A549 treated with GW870086 at 1 μM for 4 hours (cell line): ENCODE measurements around the gene SYTL4. TPM values are rescaled to one million over a fixed set of nuclear protein-coding genes. Genes with fewer than 3 reads are reported as not detected.

Experiments
- total RNA-seq: library from RNA; stranded (reverse); fragments of 200-300 nt; extraction: Qiagen RNA extraction; gene quantifications from 5 replicates; pipeline ENCODE4 v1.2.3, GENCODE V29; 2022; ENCODE audit warnings: low read depth

Gene SYTL4
- total RNA-seq, result 1.5 to 3.8 TPM (median 2.9 TPM) in 5 replicates

DNA sequence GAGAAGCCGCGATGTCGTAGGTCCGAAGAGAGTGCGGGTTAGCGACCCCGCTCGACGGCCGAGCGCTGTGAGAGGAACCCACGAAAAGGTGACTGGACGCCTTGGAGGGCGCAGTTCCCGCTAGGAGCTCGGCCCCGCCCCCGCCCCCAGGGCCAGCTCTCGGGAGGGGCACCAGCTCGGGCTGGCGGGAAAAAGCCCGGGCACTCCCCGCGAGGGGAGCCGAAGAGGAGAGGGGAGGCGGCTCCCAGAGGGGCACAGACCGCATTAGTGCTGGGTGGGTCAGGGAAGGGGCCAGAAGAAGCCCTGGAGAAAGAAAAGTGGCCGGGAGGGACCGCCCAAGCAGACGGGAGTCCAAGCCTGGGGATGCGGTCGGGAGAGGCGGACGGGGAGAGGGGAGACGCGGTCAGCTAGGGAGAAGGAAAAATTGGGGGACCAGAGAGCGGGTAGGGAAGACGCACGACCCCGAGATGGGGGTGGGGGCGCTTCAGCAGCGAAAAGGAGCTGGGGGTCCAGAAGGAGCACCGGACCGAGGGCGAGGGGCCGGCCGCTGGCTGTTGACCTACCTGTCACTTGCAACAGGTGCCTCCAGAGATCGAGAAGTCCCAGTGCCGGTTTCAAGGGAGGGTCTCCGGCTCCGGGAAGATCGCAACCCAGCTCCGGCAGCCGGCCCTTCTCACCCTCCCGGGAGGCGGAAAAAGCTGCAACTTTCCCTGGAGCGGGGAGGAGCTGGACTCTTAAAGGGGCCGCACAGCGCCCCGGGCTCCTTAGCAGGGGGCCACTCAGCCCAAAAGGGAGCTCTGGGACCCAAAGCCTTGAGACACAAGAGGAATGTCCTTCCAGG, at the start of gene SYTL4:
TSS of gene SYTL4 (minus strand) at position 681 of the 841 bp plus-strand sequence. CDS start 30,084 bp downstream, outside the sequence.

DNA sequence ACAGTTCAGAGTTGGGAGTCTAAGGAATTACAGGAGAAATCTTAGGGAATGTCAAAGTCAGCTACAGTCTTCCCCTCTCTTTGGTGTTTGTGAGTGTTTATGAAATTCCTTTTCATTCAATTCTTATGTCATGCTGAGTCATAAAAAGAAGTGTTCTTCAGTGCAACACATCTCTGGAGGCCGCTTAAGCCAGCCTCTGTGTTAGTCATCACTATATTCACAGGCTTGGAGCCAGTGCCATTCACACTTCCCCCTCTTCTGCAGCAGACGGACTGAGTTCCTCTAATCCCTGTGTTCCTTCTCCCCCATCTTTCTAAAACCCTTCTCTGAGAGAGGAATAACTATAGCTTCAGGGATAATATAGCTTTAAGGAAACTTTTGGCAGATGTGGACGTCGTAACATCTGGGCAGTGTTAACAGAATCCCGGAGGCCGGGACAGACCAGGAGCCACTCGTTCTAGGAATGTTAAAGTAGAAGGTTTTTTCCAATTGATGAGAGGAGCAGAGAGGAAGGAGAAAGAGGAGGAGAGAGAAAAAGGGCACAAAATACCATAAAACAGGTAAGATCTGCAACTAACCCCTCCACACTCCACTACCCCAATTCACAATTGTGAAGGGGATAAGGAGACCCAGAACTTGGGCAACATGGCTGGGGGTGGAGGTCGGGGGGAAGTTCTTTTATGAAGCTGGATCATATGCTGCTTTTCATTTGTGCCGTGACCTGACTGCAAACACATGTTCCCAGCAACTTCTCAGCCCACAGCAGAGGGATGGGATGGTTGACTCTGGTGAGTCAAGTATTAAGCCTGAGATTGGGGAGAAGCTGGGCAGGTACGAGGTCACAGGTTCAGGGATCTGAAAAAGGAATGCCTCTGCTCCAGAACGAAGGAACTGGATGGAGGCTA, 87.7 kb downstream of the SYTL4 start, which contains the start of gene SRPX2:
TSS of gene SRPX2 (plus strand) at position 244 of the 905 bp plus-strand sequence. CDS start 2,124 bp downstream, outside the sequence.

DNA sequence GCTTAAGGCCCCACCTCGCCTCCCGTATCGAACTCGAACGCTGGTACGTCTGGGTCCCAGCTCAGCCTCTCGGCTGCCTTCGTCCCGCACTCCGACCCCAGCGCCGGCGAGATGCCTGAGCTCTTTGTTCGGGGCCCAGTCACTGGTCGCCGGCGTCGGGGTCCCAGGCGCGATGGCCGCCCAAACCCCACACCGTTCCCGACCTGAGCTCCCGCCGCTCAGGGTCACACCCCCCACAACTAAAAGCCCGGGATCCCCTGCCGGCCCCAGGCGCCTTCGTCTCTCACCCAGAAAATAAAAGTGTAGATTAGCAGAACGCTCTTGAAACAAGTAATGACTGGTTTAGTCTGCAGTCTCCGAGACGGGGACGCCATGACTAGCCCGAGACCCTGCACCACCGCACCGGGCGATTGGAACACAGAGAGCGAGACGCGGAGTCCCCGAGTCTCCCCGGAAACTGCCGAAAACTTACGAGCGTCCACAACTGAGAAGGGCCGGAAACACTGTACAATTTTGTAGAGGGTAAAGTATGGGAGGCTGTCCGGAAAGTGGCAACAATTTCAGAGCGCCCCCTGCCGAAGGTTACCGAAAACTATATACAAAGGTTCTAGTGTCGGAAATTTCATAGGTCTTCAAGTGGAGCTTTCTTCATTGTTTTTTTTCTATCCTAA, 95.5 kb downstream of the SYTL4 start, which contains the start of gene TSPAN6:
TSS of gene TSPAN6 (minus strand) at position 486 of the 671 bp plus-strand sequence. CDS start at position 374, 112 bp downstream.

Other genes starting within 250 kb of the SYTL4 start
- gene TNMD, start 147.2 kb downstream of the SYTL4 start, total RNA-seq, result not detected in 5 replicates
- 35.2 to 43.3 TPM (median 41.1 TPM) in 5 replicates for gene TSPAN6, start 95.3 kb downstream of the SYTL4 start, total RNA-seq
- 2.5 to 4.1 TPM (median 2.6 TPM) in 5 replicates for gene SRPX2, start 87.9 kb downstream of the SYTL4 start, total RNA-seq
- 30.1 to 36.2 TPM (median 33.1 TPM) in 5 replicates for gene CSTF2, start 88.3 kb upstream of the SYTL4 start, total RNA-seq
- 0.07 to 0.17 TPM in 2 of 5 replicates, not detected in the others for gene NOX1, start 142.2 kb upstream of the SYTL4 start, total RNA-seq
- 0.66 to 0.79 TPM (median 0.70 TPM) in 5 replicates for gene XKRX, start 196.8 kb upstream of the SYTL4 start, total RNA-seq
- gene ARL13A, start 237.6 kb upstream of the SYTL4 start, total RNA-seq, result 0.22 to 0.44 TPM (median 0.31 TPM) in 3 of 5 replicates, not detected in the others